Liver (tissue), 9 donors: Measurements from ENCODE around the gene ASXL1. TPM values are rescaled to one million over a fixed set of nuclear protein-coding genes. Genes with fewer than 3 reads are reported as not detected.

Experiments
- DNase-seq: peaks from one replicate; pipeline ENCODE4 v3.0.0-alpha.2; 2017; ENCODE audit warnings: low spot score
- H3K27ac ChIP-seq, 2 donors: one replicate each; pipeline ENCODE4 v1.7.0; 2013; ENCODE audit warnings: inconsistent platforms in 2 of 2, low read length in 2 of 2, control low read depth in 1 of 2, low read depth in 1 of 2, mild to moderate bottlenecking in 1 of 2
- H3K27me3 ChIP-seq, 4 donors: one replicate each; pipeline versions ENCODE4 v1.6.1 to v1.7.0; 2013; ENCODE audit warnings: low read length in 3 of 4, inconsistent platforms in 1 of 4, mild to moderate bottlenecking in 1 of 4, moderate library complexity in 1 of 4; ENCODE audit not compliant: control insufficient read depth in 4 of 4, insufficient read depth in 4 of 4
- H3K36me3 ChIP-seq, 4 donors: one replicate each; pipeline versions ENCODE4 v1.6.1 to v1.7.0; 2013; ENCODE audit warnings: low read length in 3 of 4, mild to moderate bottlenecking in 3 of 4, low read depth in 1 of 4, moderate library complexity in 1 of 4; ENCODE audit not compliant: control insufficient read depth in 4 of 4, insufficient read depth in 3 of 4
- H3K4me1 ChIP-seq, 4 donors: one replicate each; pipeline versions ENCODE4 v1.6.1 to v1.7.0; 2013; ENCODE audit warnings: low read length in 3 of 4, mild to moderate bottlenecking in 3 of 4, moderate library complexity in 1 of 4; ENCODE audit not compliant: control insufficient read depth in 4 of 4, insufficient read depth in 4 of 4
- H3K4me3 ChIP-seq, 3 donors: one replicate each; pipeline versions ENCODE4 v1.6.1 to v1.7.0; 2013; ENCODE audit warnings: low read length in 3 of 3, control low read depth in 1 of 3, low read depth in 1 of 3, mild to moderate bottlenecking in 1 of 3
- H3K9ac ChIP-seq, 2 donors: one replicate each; pipeline ENCODE4 v1.7.0; 2013; ENCODE audit warnings: low read length in 2 of 2, mild to moderate bottlenecking in 2 of 2, moderate library complexity in 2 of 2, control low read depth in 1 of 2, low read depth in 1 of 2
- H3K9me3 ChIP-seq, 4 donors: one replicate each; pipeline versions ENCODE4 v1.6.1 to v1.7.0; 2013; ENCODE audit warnings: low read length in 3 of 4; ENCODE audit not compliant: control insufficient read depth in 4 of 4
- CTCF ChIP-seq: fragments of 150-350 bp; IDR thresholded peaks from 2 replicates; pipeline ENCODE4 v1.5.1; 2017; ENCODE audit warnings: improper control_type of control experiment, low read depth, low read length; ENCODE audit not compliant: missing input control
- HNF4A ChIP-seq, 2 donors: conservative IDR thresholded peaks; 2 replicates each; pipeline ENCODE4 v1.6.1; 2016; ENCODE audit warnings: antibody characterized with exemption in 2 of 2, mild to moderate bottlenecking in 2 of 2
- HNF4G ChIP-seq: IDR thresholded peaks from 2 replicates; pipeline ENCODE4 v1.6.1; 2016; ENCODE audit warnings: antibody characterized with exemption
- JUND ChIP-seq, 2 donors: IDR thresholded peaks; 2 replicates each; pipeline ENCODE4 v1.6.1; 2016; ENCODE audit warnings: antibody characterized with exemption in 2 of 2
- NR2F2 ChIP-seq: IDR thresholded peaks from 2 replicates; pipeline ENCODE4 v1.6.1; 2016; ENCODE audit warnings: antibody characterized with exemption
- REST ChIP-seq: IDR thresholded peaks from 2 replicates; pipeline ENCODE4 v1.6.1; 2016; ENCODE audit warnings: antibody characterized with exemption, mild to moderate bottlenecking
- RXRA ChIP-seq, 2 donors: IDR thresholded peaks; 2 replicates each; pipeline ENCODE4 v1.6.1; 2017 to 2018; ENCODE audit warnings: antibody characterized with exemption in 2 of 2, mild to moderate bottlenecking in 1 of 2
- TAF1 ChIP-seq: conservative IDR thresholded peaks from 2 replicates; pipeline ENCODE4 v1.6.1; 2016; ENCODE audit warnings: antibody characterized with exemption, mild to moderate bottlenecking
- WGBS: extraction: QIAGEN DNeasy Blood & Tissue Kit; methylation state at CpG from one replicate; pipeline ENCODE4 v1.1.7; 2013; 5-methylcytosine and 5-hydroxymethylcytosine counted together
- polyA plus RNA-seq, 2 donors: library from polyadenylated mRNA; stranded (reverse) in 1 of 2; unstranded in 1 of 2; fragments of 200-250 nt in 1 of 2; fragments of >200 nt in 1 of 2; fragmentation: Nextera tagmentation in 1 of 2; extraction: Ambion mirVana in 1 of 2; gene quantifications; one replicate each; pipeline versions ENCODE4 v1.2.1 to v1.2.3, GENCODE V29; 2013 to 2015
- total RNA-seq, 2 donors: library from RNA; depleted of rRNA; stranded (reverse); fragments of >200 nt; gene quantifications; one replicate each; pipeline ENCODE4 v1.2.3, GENCODE V29; 2014
- TF ChIP-seq, protein P1 (sequence below): IDR thresholded peaks from 2 replicates; pipeline ENCODE4 v1.6.1; 2016; ENCODE audit warnings: antibody characterized with exemption
- TF ChIP-seq, protein P2 (sequence below): IDR thresholded peaks from 2 replicates; pipeline ENCODE4 v1.6.1; 2016; ENCODE audit warnings: antibody characterized with exemption
- donor health status: healthy.
- donor health status: healthy.
- donor health status: healthy.
- donor health status: healthy.
- donor health status: healthy.

The ASXL1 gene
- total and polyA plus RNA-seq, 4 donors = 13.4 to 61.3 (median 24.5) TPM

DNA sequence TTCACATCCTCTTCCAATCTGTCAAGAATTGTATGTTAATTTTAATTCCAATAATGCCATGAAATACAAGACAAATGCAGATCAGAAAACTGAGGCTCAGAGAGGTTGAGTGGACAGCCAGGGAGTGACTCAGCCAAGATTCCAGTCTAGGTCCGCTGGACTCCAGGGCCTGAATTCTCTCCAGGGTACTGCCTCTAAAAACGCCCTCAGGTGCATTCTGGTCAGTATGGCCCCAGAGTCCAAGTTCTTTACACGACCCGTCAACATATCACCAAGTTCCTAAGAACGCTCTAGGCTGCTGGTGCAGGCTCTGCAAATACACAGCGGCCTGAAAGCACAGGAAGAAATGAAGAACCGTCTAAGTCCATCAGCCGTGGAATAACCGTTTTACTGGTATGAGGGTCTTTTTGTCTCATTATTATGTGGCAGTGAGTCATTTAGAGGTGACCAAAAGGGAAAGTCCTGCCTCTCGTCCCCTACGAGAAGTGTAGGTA lies 709 bp upstream of the ASXL1 start (continued):
- TF ChIP-seq, protein P1, sequence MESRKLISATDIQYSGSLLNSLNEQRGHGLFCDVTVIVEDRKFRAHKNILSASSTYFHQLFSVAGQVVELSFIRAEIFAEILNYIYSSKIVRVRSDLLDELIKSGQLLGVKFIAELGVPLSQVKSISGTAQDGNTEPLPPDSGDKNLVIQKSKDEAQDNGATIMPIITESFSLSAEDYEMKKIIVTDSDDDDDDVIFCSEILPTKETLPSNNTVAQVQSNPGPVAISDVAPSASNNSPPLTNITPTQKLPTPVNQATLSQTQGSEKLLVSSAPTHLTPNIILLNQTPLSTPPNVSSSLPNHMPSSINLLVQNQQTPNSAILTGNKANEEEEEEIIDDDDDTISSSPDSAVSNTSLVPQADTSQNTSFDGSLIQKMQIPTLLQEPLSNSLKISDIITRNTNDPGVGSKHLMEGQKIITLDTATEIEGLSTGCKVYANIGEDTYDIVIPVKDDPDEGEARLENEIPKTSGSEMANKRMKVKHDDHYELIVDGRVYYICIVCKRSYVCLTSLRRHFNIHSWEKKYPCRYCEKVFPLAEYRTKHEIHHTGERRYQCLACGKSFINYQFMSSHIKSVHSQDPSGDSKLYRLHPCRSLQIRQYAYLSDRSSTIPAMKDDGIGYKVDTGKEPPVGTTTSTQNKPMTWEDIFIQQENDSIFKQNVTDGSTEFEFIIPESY = no peak
- TF ChIP-seq JUND (IDR thresholded peaks at IDR 0.05) (peak; percentile 51 to 57), NR2F2 (no peak)

DNA sequence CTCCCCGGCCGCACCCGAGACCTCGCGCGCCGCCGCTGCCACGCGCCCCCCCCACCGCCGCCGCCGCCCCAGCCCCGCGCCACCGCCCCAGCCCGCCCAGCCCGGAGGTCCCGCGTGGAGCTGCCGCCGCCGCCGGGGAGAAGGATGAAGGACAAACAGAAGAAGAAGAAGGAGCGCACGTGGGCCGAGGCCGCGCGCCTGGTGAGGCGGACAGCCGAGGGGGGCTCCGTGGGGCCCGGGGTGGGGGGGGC lies 426 bp downstream of the ASXL1 start:
- DNase-seq = no peak
- Histone ChIP-seq H3K27me3 (no peaks in the 10 kb centered on the region), H3K4me3 (peak overlapping the region in 2 of 3 donors; percentile 71 to 98), H3K27ac (peak overlapping the region; percentile 84 to 92), H3K9ac (no peak overlapping the region), H3K9me3 (no peaks in the 10 kb centered on the region), H3K4me1 (peaks cover 5 to 33% (median 19%) of the 10 kb centered on the region in 4 donors), H3K36me3 (no peaks in the 10 kb centered on the region)
- WGBS = under 1% methylated on average over 35 of the region's 35 CpGs
- TF ChIP-seq CTCF (no peak), JUND (IDR thresholded peaks at IDR 0.05) (no peak), TAF1 (no peak), HNF4A (conservative IDR thresholded peaks at IDR 0.05) (no peak), REST (no peak), HNF4G (no peak), RXRA (IDR thresholded peaks at IDR 0.05) (no peak)
- TF ChIP-seq, protein P1 = no peak
- TF ChIP-seq, protein P2, sequence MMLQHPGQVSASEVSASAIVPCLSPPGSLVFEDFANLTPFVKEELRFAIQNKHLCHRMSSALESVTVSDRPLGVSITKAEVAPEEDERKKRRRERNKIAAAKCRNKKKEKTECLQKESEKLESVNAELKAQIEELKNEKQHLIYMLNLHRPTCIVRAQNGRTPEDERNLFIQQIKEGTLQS = no peak
